ENCODE measurements around the gene ANKRD16.

GRCh38 chr10:5913736-5914135, 24.0 kb upstream of the ANKRD16 start:
- TF ChIP-seq RARB (CRISPR knock-in tag; IDR thresholded peaks at IDR 0.05): no peak
- TF ChIP-seq PATZ1 (CRISPR knock-in tag; IDR thresholded peaks at IDR 0.05; ENCODE audit: borderline replicate concordance): no peak
- no peak for TF ChIP-seq ESRRG (CRISPR knock-in tag; IDR thresholded peaks at IDR 0.05)
- no peak for TF ChIP-seq TCF4 (CRISPR knock-in tag; IDR thresholded peaks at IDR 0.05; ENCODE audit: borderline replicate concordance)
- TF ChIP-seq CREB5 (CRISPR knock-in tag; IDR thresholded peaks at IDR 0.05; ENCODE audit: low read depth): no peak
- no peak for TF ChIP-seq ARNTL (CRISPR knock-in tag; IDR thresholded peaks at IDR 0.05; ENCODE audit: borderline replicate concordance, low read depth)
- TF ChIP-seq SNAI2 (CRISPR knock-in tag; IDR thresholded peaks at IDR 0.05): no peak
- no peak for TF ChIP-seq TSHZ2 (CRISPR knock-in tag; IDR thresholded peaks at IDR 0.05)
- TF ChIP-seq ZFP3 (CRISPR knock-in tag; IDR thresholded peaks at IDR 0.05): no peak
- TF ChIP-seq ZNF565 (CRISPR knock-in tag; conservative IDR thresholded peaks at IDR 0.05; ENCODE audit: low read depth): no peak
- no peak for TF ChIP-seq TOX (CRISPR knock-in tag; IDR thresholded peaks at IDR 0.05; ENCODE audit: borderline replicate concordance)
- no peak for TF ChIP-seq POU6F1 (CRISPR knock-in tag; IDR thresholded peaks at IDR 0.05; ENCODE audit: borderline replicate concordance, low read depth)
- TF ChIP-seq ZFP30 (CRISPR knock-in tag; IDR thresholded peaks at IDR 0.05): no peak

All from SK-N-SH treated with all-trans-retinoic acid at 6 μM for 48 hours (cell line).